GM04504 (cell line): Measurements from ENCODE around the gene SLC4A7.
"Not testable (repeated sequence)": the region's sequence is repeated elsewhere in the genome, so short reads cannot be mapped to it uniquely, and the experiment has no call there.

Source experiments
- DNase-seq: peaks from one replicate; pipeline ENCODE4 v3.0.0-alpha.2; 2012; ENCODE audit warnings: low read depth

SLC4A7 gene

DNA sequence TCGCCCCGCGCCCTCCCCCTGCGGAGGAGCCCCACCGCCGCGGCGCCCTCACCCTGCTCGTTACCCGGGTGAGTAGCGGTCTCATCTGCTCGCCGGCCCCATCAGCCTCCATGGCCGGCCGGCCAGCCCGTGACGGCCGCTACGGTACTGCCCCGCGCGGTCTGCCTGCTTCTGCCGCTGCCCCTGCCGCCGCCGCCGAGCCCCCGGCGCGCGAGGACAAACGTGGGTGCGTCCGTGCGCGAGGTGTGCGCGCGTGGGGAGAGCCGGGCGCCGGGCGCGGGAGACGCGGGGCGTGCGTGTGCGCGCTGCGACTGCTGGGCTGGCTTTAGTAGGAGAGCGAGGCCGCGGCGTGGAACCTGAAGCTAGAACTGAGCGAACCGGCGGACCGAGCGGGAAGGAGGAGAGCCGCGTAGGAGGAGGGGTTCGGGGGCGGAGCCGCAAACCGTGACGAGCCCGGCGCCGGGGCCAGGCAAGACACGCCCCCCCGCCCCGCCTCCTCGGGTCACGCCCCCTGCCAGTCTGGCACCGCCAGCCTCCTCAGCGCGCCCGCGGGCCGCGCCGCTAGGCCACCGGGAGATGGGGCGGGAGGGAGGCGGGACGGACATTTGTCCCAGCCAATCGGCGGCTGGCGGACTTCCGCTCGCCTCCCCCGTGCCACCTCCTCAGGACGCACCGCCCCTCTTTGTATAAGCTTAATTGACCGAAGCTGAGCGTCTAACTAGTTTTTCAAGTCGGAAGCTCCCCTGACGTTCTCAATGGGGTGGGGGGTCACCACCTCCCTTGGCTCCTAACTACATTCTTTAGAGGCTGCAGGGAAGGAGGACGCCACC is at the start of gene SLC4A7:
Gene SLC4A7, minus strand, starts transcription at position 370 of the 830 bp plus-strand sequence. Its CDS starts 258 bp downstream, at position 112.
- DNase-seq = peak; percentile 92

DNA sequence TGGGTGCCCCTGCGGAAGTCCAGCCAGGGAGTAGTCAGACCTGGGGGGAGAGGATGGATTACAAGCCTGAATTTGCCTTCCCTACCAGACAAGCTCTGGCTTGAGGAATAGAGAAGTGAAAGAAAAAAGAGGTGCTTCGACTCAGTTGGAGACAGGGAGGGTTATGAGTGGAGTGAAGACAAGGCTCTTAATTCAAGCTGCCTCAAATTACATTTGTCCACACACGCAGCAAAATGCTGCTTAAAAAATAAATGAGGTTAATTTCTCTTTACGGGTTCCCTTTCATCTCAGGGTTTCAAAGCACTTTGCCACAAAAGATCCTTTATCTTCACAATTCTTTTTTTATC is 49.0 kb upstream of the SLC4A7 start:
- DNase-seq = no peak

DNA sequence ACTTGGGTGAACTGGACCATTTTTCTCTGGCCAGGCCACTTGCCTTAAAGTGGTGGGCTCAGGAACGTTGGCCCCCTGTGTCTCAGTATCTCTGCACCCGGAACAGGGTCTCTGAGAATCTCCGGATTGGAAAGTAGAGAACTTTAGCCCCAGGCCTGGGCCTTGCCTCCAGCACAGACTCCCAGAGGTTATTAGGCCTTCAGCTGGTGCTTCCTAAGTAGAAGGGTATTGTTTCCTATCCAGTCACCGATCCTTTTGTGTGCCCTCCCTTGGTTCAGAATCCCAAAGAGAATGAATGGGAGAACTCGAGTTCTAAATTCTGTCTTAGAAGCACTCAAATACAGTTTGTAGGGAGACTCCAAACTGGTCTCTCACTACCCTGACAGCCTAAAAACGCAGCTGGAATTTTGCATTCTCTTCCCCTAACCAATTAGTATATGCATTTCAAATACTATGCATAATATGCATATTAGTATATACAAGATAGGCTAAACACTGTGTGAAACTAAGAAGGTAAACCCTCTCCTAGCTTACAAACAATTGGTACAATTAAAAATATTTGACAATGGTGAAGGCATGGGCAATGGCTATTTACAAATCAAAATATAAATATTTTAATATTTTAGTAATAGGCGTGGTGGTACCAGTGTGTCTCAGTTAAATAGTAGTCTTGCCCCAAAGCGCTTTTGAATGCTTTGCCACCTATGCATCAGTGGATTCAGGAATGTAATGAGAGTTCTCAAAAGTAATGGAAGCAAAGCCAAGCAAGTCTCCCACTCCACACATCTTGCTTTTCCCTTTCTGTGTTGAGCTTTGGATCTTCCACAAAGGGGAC is 48.5 kb upstream of the SLC4A7 start:
- DNase-seq = no peak

DNA sequence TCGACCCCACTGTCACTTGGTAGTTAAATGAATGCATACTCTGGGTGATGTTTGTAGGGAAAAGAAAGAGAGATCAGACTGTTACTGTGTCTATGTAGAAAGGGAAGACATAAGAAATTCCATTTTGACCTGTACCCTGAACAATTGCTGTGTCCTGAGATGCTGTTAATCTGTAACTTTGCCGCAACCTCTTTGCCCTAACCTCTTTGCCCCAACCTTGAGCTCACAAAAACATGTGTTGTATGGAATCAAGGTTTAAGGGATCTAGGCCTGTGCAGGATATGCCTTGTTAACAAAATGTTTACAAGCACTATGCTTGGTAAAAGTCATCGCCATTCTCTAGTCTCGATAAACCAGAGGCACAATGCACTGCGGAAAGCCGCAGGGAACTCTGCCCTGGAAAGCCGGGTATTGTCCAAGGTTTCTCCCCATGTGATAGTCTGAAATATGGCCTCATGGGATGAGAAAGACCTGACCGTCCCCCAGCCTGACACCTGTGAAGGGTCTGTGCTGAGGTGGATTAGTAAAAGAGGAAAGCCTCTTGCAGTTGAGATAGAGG is 47.1 kb upstream of the SLC4A7 start:
- DNase-seq = not testable (repeated sequence)

DNA sequence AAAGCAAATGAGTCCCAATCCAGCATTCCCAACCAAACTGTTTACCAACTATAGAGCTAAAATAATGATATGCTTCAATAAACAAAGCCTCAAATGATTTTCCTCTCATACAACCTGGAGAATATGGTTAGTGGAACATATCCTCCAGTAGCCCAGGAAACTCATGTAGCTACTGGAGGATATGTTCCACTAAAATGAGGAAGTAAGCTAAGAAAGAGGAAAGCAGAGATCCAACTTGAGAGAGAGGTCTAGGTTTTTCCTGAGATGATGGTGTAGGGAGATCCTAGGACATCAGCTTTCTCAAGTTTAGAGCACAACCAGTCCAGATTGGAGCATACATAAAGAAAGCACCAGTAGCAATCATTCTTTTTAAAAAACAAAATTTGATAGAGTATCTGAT is 44.6 kb upstream of the SLC4A7 start:
- DNase-seq = no peak

DNA sequence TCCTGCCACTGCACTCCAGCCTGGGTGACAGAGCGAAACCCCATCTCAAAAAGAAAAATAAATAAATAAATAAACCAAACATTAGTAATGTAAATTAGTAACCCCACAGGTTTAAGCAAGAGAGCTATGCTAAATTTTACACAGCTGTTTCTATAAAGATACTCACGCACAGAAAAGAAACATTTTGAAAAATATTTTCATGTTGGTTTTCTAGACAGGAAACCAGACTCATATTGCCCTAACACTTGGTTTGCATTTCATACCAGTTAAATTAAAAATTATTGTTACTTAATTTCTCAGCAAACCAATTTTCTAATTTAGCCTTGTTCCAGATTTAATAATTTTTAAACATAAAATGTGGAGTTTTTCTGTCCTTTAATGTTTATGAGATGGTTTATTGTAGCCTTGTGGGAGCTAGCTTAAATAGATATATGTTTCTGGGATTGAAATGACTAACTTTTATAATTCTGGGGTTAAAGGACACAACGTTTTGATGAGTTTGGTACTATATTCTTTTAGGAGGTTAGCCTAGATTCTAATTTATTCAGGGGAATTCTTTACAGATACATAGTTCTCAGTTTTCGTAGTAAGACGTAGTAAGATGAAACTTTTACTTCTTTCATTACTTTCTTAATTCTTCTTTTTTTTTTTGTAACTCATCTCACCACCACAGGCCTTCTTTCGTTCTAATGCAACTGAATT is 42.6 kb upstream of the SLC4A7 start:
- DNase-seq = no peak

DNA sequence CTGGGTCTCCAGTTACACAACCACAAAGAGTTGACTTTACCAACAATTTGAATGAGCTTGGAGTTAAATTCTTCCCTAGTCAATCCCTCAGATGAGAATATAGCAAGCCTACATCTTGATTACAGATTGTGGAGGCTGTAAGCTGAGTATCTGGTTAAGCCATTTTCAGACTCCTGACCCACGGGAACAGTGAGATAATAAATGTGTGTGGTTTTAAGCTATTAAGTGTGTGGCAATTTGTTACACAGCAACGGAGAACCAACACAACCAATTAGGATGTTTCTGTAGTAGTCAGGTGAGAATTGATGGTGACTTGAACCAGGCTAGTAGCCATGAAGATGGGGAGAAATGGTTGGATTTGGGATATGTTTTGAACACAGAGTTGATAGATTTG is 37.7 kb upstream of the SLC4A7 start:
- DNase-seq = no peak

DNA sequence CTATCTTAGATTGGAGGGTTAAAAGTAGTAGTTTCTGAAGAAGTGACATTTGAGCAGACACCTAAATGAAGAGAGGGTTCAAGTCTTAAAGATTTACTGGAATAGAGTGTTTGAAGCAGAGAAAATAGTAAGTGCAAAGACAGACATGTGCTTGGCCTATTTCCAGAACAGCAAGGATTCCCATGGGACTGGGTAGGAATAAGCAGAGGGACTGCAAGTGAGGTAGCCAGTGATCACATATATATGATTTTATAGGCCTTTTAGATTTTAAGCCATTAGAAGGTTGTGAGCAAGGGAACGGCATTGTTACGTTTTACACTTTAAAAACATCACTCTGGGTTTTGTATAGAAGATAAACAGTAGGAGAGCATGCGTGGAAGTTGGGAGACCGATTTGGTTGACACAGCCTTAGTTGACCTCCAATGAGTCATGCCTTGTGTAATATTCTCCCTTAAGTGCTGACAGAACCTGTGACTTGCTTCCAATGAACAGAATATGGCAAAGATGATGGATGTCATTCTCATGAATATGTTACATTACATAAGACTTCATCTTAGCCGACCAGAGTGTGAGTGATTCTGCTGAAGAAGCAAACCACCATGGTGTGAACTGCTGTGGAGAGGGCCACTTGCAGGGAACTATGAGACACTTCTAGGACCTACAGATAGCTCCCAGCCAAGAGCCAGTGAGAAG is 37.1 kb upstream of the SLC4A7 start:
- peak; percentile 90 for DNase-seq

DNA sequence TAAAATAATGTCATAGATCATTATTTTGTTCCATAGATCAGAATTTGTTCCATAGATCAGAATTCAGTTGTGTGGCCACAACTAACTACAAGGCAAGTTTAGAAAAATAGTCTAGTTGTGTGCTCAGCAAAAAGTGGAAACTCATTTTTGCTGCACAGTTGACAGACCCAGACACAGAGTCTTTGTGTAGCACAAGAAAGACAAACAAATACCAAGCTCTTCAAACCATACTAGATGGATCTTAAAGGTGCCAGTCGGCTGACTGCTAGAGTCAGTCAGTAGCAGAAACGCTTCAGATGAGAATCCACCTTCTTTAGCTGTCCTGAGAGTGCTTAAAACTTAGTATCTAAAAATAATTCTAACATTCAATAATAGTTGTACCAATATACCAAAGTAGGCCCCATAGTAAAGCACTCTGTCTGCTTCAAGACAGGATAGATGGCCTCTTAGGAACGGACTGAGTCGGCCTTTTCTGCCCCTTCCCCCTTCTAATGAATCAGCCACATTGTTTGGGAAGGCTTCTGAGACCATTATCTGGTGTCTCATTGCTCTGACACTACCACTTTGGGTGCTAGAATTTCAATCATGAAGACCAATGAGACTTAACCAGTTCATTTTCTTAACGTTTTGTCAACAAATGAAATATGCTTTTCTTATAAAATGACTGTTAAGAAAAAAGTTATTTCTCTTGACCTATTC is 27.7 kb upstream of the SLC4A7 start:
- no peak for DNase-seq

DNA sequence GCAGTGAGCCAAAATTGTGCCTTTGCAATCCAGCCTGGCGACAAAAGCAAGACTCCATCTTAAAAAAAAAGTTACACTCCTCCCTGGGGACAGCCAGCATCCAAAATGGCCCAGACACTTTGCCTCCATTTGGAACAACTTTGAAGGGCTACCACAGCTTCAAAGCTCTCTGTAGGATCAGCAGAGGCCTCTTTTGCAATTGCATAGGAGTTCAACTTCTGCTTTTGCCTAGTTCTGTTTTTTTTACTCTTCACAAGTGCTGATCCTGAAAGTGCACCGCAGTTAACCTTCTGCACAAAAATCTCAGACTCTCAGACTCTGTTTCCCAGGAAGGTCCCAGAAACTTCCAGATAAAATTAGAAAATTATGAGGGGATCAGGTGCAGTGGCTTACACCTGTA is 25.2 kb upstream of the SLC4A7 start:
- no peak for DNase-seq

DNA sequence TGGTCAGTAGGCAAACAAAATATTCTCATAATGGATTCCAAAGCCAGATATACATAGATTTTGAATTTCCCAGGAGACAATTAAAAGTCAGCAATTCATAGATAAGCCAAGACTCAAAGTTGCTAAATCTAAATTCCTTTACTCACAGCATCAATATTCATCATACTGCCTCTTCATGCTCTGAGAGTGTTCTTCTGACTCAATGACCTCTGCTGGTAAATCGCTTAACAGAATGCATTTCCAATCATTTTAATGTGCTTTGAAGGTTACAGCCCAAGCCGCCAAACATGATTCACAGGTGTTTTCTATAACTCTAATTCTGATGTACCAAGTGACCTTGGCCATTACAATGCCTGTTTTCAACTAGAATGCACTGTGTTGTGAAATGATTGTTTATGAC is 24.2 kb upstream of the SLC4A7 start:
- DNase-seq = no peak

DNA sequence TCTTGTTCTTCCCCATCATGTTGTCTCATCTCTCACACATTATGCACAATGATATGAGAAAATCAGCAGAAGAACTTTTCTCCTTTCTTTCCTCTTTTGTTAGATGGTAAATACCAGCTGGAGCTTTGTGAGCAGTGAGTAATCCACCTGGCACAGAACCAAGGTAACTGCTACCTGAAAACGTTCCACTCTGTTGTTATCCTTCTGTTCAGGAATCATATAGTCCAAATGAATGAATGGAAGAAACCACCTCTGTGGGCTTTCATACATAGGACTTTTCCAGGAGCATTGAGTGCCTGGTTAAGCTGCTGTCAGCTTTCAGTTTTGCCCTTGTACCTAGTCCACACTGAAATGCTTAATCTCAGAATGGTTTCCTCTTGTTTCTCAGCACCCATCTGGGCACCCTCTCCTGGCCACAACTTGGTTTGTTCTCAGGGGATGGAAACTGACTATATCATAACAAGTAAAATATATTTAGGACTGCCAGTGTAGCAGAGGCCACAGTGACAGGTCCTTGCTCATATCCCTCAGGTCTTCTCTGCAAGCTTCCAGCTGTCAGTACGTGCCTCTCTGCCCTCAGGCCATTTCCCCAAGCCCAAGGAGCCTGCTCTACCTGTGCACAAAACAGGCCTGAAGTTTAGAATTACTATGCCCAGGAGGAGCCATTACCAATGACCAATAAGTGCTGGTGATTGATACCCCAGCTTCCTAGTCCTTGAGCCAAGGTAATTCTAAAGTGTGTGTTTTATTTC is 23.5 kb upstream of the SLC4A7 start:
- DNase-seq = no peak

DNA sequence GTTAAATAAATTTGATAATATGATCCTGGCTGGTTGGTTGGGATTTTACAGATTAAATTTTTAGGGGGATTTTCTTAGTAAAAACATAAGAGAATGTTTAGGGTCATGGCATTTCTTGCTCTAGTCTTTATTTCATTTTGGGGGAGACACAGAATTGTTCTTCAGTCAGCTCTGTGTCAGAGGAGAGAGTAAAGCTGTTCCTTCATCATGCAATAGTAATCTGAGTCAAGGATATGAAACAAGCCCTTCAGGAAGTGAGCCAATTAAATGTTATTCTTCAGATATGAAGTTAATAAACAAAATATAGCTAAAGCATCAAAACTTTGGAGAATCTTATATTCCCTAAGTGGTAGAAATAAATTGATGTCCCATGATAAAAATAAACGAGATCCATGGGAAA is 22.9 kb upstream of the SLC4A7 start:
- no peak for DNase-seq

DNA sequence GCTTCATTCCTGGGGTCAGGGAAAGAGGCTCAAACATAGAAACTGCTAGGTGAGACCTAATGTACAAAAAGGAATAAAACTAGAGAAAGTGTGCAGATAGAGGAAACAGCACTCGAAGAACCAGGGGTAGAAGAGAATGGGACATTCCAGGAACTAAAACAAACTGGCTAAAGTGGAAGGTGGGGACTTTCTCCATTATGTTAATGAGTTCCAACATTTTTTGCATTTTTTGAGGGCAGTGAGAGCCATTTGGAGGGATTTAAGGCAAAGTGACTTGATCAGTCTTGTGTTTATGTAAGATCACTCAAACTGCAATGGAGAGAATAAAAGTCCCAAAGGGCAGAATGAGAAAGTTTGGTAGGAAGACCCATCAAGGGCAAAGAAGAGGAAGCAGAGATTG is 20.6 kb upstream of the SLC4A7 start:
- no peak for DNase-seq

DNA sequence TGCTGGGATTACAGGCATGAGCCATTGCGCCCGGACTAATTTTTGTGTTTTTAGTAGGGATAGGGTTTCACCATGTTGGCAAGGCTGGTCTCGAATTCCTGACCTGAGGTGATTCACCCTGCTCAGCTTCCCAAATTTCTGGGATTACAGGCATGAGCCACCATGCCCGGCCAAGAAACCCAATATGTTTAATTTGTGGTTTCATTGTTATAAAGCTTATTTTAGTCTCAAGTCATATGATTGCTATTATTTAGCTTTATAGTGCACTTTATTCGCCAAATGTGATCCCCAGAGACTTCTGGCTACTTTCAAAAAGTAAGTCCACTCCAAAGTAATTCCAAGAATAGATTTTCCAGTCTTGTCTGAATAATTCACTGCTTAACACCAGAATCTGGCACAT is 19.3 kb upstream of the SLC4A7 start:
- peak; percentile 91 for DNase-seq

DNA sequence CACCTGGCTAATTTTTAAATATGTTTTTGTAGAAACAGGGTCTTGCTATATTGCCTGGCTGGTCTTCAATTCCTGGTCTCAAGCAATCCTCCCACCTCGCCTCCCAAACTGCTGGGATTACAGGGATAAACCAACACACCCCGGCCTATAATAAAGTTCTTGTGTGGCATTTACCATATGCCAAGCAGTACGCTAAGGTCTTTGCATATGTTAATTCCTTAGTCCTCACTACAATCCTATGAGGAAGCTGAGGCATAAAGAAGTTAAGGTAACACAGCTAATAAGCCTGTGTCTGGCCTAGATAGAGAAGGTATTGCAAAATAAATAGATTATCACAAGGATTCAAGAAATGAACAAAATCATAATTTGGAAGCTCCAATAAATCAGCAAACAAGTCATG is 17.6 kb upstream of the SLC4A7 start:
- DNase-seq = no peak

DNA sequence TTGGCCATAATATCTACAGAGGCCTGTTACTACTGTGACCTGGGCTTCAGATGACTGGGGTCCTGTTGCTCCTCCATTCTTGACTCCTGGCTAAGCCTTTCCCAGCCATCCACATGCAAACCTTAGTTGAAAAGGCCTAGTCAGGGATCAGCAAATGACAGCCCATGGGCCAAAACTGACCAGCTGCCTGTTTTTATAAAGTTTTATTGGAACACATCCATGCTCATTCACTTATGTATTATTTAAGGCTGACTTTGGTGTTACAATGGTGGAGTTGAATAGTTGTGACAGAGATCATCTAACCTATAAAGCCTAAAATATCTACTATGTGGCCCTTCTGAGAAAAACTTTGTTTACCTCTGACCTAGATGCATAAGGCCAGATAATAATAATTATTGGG is 16.8 kb upstream of the SLC4A7 start:
- DNase-seq = no peak

DNA sequence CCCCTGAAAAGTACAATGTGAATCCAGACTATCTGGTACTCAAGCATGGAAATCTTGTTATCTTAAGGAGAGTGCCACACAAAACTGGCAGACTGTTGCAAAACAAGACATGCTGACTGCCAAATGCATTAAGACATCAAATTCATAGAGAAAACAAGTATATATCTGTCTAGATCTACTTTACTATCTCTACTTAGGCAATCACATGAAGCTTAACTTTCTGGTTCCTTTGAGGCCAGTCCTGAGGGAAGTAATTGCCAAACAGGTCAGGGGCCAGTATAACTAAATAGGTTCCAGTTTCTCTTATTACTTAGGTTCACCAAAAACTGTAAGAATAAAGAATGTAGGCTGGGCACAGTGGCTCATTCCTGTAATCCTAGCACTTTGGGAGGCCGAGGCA is 15.9 kb upstream of the SLC4A7 start:
- DNase-seq = no peak

DNA sequence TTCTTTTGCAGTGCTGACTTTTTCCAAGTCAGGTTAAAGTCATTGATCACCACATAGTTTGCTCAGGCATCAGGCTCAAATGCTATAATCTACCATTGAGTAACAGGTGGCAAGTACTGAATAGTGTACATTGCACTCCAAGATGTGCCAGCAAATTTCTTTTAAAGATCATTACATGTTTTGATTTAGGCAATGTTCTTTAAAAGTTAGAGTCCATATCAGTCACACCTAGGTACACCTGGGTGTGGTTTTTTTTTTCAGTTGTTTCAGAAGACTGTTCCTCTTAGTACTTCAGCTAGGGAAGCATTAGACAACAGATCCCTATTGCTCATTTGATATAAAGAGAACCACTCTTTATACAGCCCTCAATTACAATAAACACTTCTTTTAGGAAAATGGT is 10.6 kb upstream of the SLC4A7 start:
- DNase-seq = no peak

DNA sequence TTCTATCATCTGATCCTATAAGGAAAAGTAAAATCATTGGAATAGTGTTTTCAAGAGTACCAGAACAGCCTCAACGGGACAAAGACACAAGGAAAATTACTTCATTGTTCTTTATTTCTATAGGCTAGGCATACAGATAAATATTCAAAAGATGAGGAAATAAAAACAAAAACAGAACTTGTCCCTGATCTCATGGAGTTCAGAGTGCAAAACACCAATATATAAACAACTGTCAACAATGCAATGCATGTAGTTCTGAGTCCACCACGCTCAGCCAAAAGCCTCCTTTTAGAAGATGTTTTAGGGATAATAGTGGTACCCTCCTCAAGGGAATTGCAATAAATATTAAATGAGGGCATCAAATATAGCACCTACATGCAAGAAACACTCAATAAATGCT is 4.6 kb upstream of the SLC4A7 start:
- no peak for DNase-seq

DNA sequence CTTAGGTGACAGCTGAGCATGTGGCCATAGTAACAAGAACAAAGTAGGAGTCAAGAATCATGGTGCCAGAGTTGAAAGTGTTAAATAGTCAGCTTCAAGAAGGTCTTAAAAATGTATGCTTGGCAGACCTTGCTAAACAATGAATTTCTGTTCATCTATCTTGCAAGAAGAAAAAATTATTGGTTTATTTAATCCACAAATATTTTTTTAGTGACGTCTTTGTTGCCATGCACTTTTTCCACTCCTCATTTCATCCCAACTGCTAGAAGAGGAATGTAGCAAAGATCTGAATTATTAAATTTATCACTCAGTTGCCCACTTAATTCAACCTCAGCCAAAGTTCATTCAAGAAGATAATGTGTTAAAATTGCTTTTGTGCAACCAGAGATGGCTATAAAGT is 3.2 kb upstream of the SLC4A7 start:
- no peak for DNase-seq
